GM10248 (cell line): ENCODE data around the gene WDR27.

Experiments used
- CTCF ChIA-PET: fragments of 300-600 bp; sonication (Branson Sonifier 250); formaldehyde crosslinking; extraction: SDS; loops from one replicate; lab custom pipeline; 2021; ENCODE audit warnings: antibody characterized with exemption; lab: Yijun Ruan, JAX
- POLR2A ChIA-PET: fragments of 350-650 bp; sonication (Branson Sonifier 250); formaldehyde crosslinking; extraction: SDS; loops from one replicate; lab custom pipeline; 2020; ENCODE audit warnings: antibody characterized with exemption; lab: Yijun Ruan, JAX
- DNase-seq: peaks from one replicate; pipeline ENCODE4 v3.0.0; 2012; ENCODE audit errors: extremely low spot score
- CTCF ChIP-seq: IDR thresholded peaks from 2 replicates; pipeline ENCODE4 v1.5.1; 2012; ENCODE audit warnings: mild to moderate bottlenecking, low read depth; ENCODE audit errors: extremely low read depth, missing control alignments, control extremely low read depth

Gene WDR27

DNA sequence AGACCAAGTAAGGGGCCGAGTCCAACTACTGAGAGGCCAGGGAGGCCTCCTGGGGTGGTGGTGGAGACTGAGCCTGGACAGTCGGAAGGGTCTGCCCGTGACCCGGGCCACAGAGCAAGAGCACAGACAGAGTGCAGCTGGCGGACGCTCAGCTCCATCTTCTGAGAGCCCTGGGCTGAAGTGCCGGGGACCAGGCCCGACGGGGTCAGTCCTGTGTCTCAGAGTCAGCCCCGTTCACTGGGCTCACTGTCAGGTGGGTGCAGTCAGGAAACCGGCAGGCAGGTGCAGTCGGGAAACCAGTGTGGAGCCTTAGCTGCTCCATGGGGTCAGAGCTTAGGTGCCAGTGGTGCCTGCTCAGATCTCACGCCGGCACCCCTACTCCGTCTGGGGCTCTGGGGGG is 76.5 kb downstream of the WDR27 start:
- POLR2A ChIA-PET, result no interaction called here
- CTCF ChIA-PET, result no interaction called here
- DNase-seq, result no peak
- TF ChIP-seq CTCF, result no peak

DNA sequence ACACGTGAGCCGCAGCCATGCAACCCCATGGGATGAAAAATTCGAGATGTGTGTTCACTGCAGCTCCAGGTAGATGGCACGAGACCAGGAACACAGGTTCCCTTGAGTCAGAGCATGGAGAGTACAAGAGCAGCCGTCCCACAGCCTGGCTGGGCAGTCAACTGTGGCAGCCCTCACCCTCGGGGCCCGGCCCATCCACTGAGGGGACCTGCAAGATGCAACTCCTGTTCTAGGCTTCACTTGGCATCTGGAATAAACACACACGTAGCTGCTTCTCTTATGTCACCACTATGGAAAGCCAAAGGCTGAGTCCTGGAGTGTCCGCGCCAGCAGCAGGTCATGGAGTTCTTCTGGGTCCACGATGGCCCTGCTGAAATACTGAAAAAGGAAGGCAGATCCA is 77.0 kb downstream of the WDR27 start:
- DNase-seq, result no peak
- POLR2A ChIA-PET, result no interaction called here
- TF ChIP-seq CTCF, result no peak
- CTCF ChIA-PET, result no interaction called here

DNA sequence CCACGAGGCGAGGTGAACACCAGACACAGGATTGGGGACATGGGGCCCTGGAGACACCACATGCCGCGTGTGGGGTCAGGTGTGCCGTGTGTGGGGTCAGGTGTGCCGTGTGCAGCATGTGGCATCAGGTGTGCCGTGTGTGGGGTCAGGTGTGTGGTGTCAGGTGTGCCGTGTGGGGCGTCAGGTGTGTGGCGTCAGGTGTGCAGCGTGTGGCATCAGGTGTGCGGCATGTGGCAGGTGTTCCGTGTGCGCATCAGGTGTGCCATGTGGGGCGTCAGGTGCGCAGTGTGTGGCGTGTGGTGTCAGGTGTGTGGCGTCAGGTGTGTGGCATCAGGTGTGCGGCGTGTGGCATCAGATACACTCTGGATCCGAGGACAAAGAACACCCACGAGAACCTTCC is 77.9 kb downstream of the WDR27 start:
- ChIA-PET CTCF (no interaction called here), POLR2A (no interaction called here)
- TF ChIP-seq CTCF, result no peak
- DNase-seq, result no peak

DNA sequence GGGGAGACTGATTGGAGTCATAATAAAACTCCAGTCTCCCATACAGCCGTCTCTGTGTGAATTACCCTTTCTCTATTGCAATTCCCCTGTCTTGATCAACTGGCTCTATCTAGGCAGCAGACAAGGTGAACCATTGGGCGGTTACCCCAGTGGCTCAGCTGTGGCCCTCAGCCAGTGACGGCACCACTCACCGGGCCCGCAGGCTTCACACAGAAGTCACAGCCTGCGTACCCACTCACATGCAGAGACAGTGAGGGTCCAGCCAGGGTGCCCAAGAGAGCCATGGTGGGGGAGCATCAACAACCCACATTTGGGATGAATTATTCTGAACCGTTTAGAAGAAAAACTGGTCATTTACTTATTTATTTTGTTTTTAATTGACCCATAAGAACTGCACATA is 78.5 kb downstream of the WDR27 start:
- CTCF ChIA-PET, result no interaction called here
- no peak for DNase-seq
- TF ChIP-seq CTCF, result no peak
- POLR2A ChIA-PET, result no interaction called here

DNA sequence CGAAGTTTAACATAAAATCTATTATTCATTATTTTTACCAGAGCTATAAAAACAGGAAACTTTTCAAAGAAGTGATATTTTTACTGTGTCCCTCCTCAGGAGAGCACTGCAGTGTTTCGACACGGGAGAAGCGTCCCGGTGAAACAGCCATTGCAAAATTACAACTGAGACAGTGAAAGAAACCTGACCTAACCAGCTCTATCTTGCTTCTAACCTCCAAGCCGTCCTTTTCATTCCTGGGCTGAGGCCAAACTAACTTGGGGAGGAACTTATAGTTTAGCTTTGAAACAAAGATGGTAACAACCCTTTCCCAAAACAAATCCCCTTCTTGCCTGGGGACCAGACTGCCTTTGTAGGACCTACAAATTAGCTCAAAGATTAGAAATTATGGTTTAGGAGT is 79.2 kb downstream of the WDR27 start:
- ChIA-PET POLR2A (no interaction called here), CTCF (interaction anchor here (0.9 kb wide), 1 partner anchor 10 kb away, joined by 3 read pairs; no protein-coding TSS in a partner anchor)
- no peak for TF ChIP-seq CTCF
- DNase-seq, result no peak

DNA sequence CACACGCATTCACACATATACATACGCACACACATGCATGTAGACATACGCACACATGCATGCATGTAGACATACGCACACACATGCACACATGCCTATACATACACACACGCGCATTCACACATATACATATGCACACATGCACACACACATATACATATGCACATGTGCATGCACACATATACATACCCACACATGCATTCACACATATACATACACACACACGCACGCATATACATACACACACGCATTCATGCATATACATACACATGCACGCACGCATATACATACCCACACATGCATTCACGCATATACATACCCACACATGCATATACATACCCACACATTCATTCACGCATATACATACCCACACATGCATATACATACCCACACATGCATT is 80.5 kb downstream of the WDR27 start:
- DNase-seq, result no peak
- no peak for TF ChIP-seq CTCF
- ChIA-PET CTCF (no interaction called here), POLR2A (no interaction called here)
